Loucy (cell line): ENCODE measurements around the gene DSE.

Experiments used
- H2AFZ ChIP-seq: fragments of 200-600 bp; sonication (generic); 2 replicates; pipeline ENCODE4 v1.6.0; 2016; ENCODE audit warnings: antibody characterized with exemption, mild to moderate bottlenecking, low read length, moderate library complexity
- H3F3A ChIP-seq: fragments of 200-600 bp; 2 replicates; pipeline ENCODE4 v1.6.0; 2016; ENCODE audit warnings: antibody characterized with exemption, low read depth, mild to moderate bottlenecking
- H3K27me3 ChIP-seq: fragments of 200-600 bp; sonication (generic); 2 replicates; pipeline ENCODE4 v1.6.1; 2014; ENCODE audit warnings: low read length, mild to moderate bottlenecking; ENCODE audit not compliant: insufficient read depth, poor library complexity, severe bottlenecking
- H3K36me3 ChIP-seq: fragments of 200-600 bp; sonication (generic); 2 replicates; pipeline ENCODE4 v1.6.1; 2016; ENCODE audit warnings: low read length; ENCODE audit not compliant: insufficient read depth
- H3K4me1 ChIP-seq: fragments of 200-600 bp; sonication (generic); 2 replicates; pipeline ENCODE4 v1.5.1; 2014; ENCODE audit warnings: low read length, mild to moderate bottlenecking; ENCODE audit not compliant: insufficient read depth, poor library complexity, severe bottlenecking
- H3K4me2 ChIP-seq: fragments of 200-600 bp; sonication (generic); 2 replicates; pipeline ENCODE4 v1.6.0; 2014; ENCODE audit warnings: antibody characterized with exemption, low read length, low read depth, mild to moderate bottlenecking; ENCODE audit not compliant: poor library complexity, severe bottlenecking
- H3K4me3 ChIP-seq: fragments of 200-600 bp; sonication (generic); 2 replicates; pipeline ENCODE4 v1.5.1; 2014; ENCODE audit warnings: low read length, mild to moderate bottlenecking, mixed read lengths; ENCODE audit not compliant: poor library complexity, severe bottlenecking
- H3K79me2 ChIP-seq: fragments of 200-600 bp; sonication (generic); 2 replicates; pipeline ENCODE4 v1.6.1; 2014; ENCODE audit warnings: low read length; ENCODE audit not compliant: insufficient read depth
- H3K9ac ChIP-seq: fragments of 200-600 bp; sonication (generic); 2 replicates; pipeline ENCODE4 v1.6.0; 2014; ENCODE audit warnings: mild to moderate bottlenecking, low read depth, low read length, moderate library complexity; ENCODE audit not compliant: poor library complexity, severe bottlenecking
- H3K9me2 ChIP-seq: fragments of 200-600 bp; sonication (generic); replicated peaks from 2 replicates; pipeline ENCODE4 v1.6.1; 2016; ENCODE audit warnings: low read depth, low read length, mixed read lengths
- H3K9me3 ChIP-seq: fragments of 200-600 bp; sonication (generic); 2 replicates; pipeline ENCODE4 v1.6.1; 2014; ENCODE audit warnings: mild to moderate bottlenecking, antibody characterized with exemption, low read length, low read depth; ENCODE audit not compliant: insufficient read depth
- H4K20me1 ChIP-seq: fragments of 200-600 bp; sonication (generic); 2 replicates; pipeline ENCODE4 v1.6.0; 2014; ENCODE audit warnings: antibody characterized with exemption, low read length, mild to moderate bottlenecking; ENCODE audit not compliant: insufficient read depth, poor library complexity, severe bottlenecking
- EZH2phosphoT487 ChIP-seq: fragments of 200-600 bp; IDR thresholded peaks from 2 replicates; pipeline ENCODE4 v1.6.1; 2018; ENCODE audit warnings: antibody characterized with exemption, mild to moderate bottlenecking, moderate library complexity, borderline replicate concordance
- TF ChIP-seq, protein P1 (sequence below): fragments of 200-600 bp; sonication (generic); conservative IDR thresholded peaks from 2 replicates; pipeline ENCODE4 v1.5.1; 2014; ENCODE audit warnings: mild to moderate bottlenecking, antibody characterized with exemption, low read length

Gene DSE

DNA sequence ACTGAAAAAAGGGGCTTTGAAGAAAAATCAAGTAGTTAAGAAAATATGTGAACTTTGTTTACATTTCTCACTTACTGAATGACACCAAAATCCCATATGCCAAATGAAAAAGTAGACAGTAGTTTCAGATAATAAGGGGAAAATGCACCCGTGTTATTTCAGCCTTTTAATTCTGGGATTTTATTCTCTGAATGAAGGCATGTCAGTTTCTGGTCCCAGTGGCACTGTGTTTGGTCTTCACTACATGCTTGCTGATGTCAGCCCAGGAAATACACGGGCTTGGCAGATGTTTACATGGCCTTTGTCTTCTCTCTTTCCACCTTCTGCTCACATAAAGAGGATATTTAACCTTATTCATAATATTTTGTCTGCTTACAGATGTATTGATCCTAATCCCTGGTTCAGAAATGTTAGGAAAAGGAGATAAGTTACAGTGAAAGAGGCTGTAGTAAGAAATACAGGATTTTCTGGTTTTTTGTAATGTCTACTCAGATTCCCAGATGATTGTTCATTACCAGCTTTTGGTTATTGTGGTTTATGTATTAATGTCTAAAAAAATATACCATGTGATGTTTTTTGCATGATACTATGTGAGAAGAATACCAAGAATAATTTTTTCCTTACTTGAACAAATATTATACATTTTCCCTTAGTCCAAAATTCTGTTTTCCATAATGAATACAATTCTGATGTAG, 27.7 kb downstream of the DSE start:
- Histone ChIP-seq H3K4me3 (no peak overlapping the region), H3K9ac (no peak overlapping the region), H3K36me3 (no peaks in the 10 kb centered on the region), H3K9me3 (no peaks in the 10 kb centered on the region), H3K27me3 (no peaks in the 10 kb centered on the region), H3F3A (no peaks in the 10 kb centered on the region), H3K9me2 (no peaks in the 10 kb centered on the region), H2AFZ (no peak overlapping the region), H3K4me1 (no peaks in the 10 kb centered on the region), H4K20me1 (no peaks in the 10 kb centered on the region), H3K4me2 (no peak overlapping the region), H3K79me2 (no peaks in the 10 kb centered on the region)
- TF ChIP-seq EZH2phosphoT487: no peak
- TF ChIP-seq, protein P1, sequence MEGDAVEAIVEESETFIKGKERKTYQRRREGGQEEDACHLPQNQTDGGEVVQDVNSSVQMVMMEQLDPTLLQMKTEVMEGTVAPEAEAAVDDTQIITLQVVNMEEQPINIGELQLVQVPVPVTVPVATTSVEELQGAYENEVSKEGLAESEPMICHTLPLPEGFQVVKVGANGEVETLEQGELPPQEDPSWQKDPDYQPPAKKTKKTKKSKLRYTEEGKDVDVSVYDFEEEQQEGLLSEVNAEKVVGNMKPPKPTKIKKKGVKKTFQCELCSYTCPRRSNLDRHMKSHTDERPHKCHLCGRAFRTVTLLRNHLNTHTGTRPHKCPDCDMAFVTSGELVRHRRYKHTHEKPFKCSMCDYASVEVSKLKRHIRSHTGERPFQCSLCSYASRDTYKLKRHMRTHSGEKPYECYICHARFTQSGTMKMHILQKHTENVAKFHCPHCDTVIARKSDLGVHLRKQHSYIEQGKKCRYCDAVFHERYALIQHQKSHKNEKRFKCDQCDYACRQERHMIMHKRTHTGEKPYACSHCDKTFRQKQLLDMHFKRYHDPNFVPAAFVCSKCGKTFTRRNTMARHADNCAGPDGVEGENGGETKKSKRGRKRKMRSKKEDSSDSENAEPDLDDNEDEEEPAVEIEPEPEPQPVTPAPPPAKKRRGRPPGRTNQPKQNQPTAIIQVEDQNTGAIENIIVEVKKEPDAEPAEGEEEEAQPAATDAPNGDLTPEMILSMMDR: no peak

DNA sequence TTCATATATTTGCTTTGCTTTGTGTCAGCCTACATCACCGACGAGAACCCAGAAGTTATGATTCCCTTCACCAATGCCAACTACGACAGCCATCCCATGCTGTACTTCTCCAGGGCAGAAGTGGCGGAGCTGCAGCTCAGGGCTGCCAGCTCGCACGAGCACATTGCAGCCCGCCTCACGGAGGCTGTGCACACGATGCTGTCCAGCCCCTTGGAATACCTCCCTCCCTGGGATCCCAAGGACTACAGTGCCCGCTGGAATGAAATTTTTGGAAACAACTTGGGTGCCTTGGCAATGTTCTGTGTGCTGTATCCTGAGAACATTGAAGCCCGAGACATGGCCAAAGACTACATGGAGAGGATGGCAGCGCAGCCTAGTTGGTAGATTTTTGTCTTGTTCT, 28.5 kb downstream of the DSE start:
- no peaks in the 10 kb centered on the region for H4K20me1 ChIP-seq
- no peak overlapping the region for H3K4me2 ChIP-seq
- H3F3A ChIP-seq: no peaks in the 10 kb centered on the region
- H3K9me2 ChIP-seq: no peaks in the 10 kb centered on the region
- no peaks in the 10 kb centered on the region for H3K36me3 ChIP-seq
- H2AFZ ChIP-seq: no peak overlapping the region
- H3K27me3 ChIP-seq: no peaks in the 10 kb centered on the region
- H3K4me3 ChIP-seq: no peak overlapping the region
- H3K4me1 ChIP-seq: no peaks in the 10 kb centered on the region
- H3K79me2 ChIP-seq: no peaks in the 10 kb centered on the region
- TF ChIP-seq, protein P1: no peak
- no peak for TF ChIP-seq EZH2phosphoT487
- no peak overlapping the region for H3K9ac ChIP-seq
- no peaks in the 10 kb centered on the region for H3K9me3 ChIP-seq

DNA sequence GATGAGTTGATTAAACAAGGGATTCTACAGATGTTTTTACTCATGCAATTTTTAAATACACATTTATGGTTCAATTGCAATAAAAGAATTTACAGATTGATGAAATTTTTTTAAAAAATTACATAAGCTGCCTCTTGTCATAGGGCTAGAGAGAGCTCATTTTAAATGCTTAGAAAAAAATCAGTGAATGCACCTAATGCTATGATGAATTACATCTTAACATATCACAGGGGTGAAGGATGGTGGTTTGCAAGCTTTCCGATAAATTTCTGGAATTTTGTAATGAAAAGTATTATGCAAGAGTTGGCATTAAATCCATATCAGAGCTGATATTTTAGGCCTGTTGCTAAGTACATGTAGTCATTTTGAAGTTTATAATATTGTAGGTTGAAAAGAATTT, 29.6 kb downstream of the DSE start:
- Histone ChIP-seq H3F3A (no peaks in the 10 kb centered on the region), H3K79me2 (no peaks in the 10 kb centered on the region), H3K4me3 (no peak overlapping the region), H3K9me3 (no peaks in the 10 kb centered on the region), H4K20me1 (no peaks in the 10 kb centered on the region), H2AFZ (no peak overlapping the region), H3K27me3 (no peaks in the 10 kb centered on the region), H3K36me3 (no peaks in the 10 kb centered on the region), H3K4me1 (no peaks in the 10 kb centered on the region), H3K4me2 (no peak overlapping the region), H3K9ac (no peak overlapping the region), H3K9me2 (no peaks in the 10 kb centered on the region)
- TF ChIP-seq EZH2phosphoT487: no peak
- TF ChIP-seq, protein P1: no peak
